DOHH2 (cell line): Measurements from ENCODE around the gene HVCN1.

Source experiments
- H3F3A ChIP-seq: fragments of 200-600 bp; sonication (generic), shearing (Covaris generic); 2 replicates; pipeline ENCODE4 v1.6.0; 2016; ENCODE audit warnings: antibody characterized with exemption, mild to moderate bottlenecking; ENCODE audit not compliant: control insufficient read depth, insufficient read depth
- H3K27ac ChIP-seq: fragments of 200-600 bp; sonication (generic); 2 replicates; pipeline ENCODE4 v1.5.1; 2014; ENCODE audit warnings: low read depth, mild to moderate bottlenecking, low read length, moderate library complexity
- H3K27me3 ChIP-seq: fragments of 200-600 bp; sonication (generic); 2 replicates; pipeline ENCODE4 v1.6.1; 2014; ENCODE audit warnings: mild to moderate bottlenecking, low read length, mixed read lengths; ENCODE audit not compliant: control insufficient read depth
- H3K36me3 ChIP-seq: fragments of 200-600 bp; sonication (generic); 2 replicates; pipeline ENCODE4 v1.6.1; 2014; ENCODE audit warnings: mild to moderate bottlenecking, low read length, moderate library complexity, mixed read lengths; ENCODE audit not compliant: control insufficient read depth
- H3K4me1 ChIP-seq: fragments of 200-600 bp; sonication (generic); 2 replicates; pipeline ENCODE4 v1.6.1; 2014; ENCODE audit warnings: mild to moderate bottlenecking, low read length, mixed read lengths; ENCODE audit not compliant: control insufficient read depth
- H3K4me2 ChIP-seq: fragments of 200-600 bp; sonication (generic); 2 replicates; pipeline ENCODE4 v1.6.0; 2014; ENCODE audit warnings: mild to moderate bottlenecking, low read length, moderate library complexity
- H3K4me3 ChIP-seq: fragments of 200-600 bp; sonication (generic); 2 replicates; pipeline ENCODE4 v1.5.1; 2014; ENCODE audit warnings: mild to moderate bottlenecking, low read length, mixed read lengths
- H3K79me2 ChIP-seq: fragments of 200-600 bp; sonication (generic); 2 replicates; pipeline ENCODE4 v1.6.1; 2014; ENCODE audit warnings: mild to moderate bottlenecking, low read length, mixed read lengths; ENCODE audit not compliant: control insufficient read depth
- H3K9me2 ChIP-seq: fragments of 200-600 bp; sonication (generic); replicated peaks from 2 replicates; pipeline ENCODE4 v1.6.1; 2014; ENCODE audit warnings: mild to moderate bottlenecking, low read length, mixed read lengths; ENCODE audit not compliant: control insufficient read depth
- H3K9me3 ChIP-seq: fragments of 200-600 bp; sonication (generic); 2 replicates; pipeline ENCODE4 v1.6.1; 2014; ENCODE audit warnings: antibody characterized with exemption, low read length, mixed read lengths; ENCODE audit not compliant: control insufficient read depth, insufficient read depth
- H4K20me1 ChIP-seq: fragments of 200-600 bp; sonication (generic); 2 replicates; pipeline ENCODE4 v1.6.0; 2014; ENCODE audit warnings: low read depth, mild to moderate bottlenecking, antibody characterized with exemption, low read length, moderate library complexity; ENCODE audit not compliant: control insufficient read depth, insufficient read depth
- EZH2phosphoT487 ChIP-seq: fragments of 200-600 bp; sonication (generic); IDR thresholded peaks from 2 replicates; pipeline ENCODE4 v1.6.1; 2017; ENCODE audit warnings: borderline replicate concordance, mild to moderate bottlenecking, antibody characterized with exemption, low read length, moderate library complexity, mixed read lengths
- TF ChIP-seq, protein P1 (sequence below): fragments of 200-600 bp; sonication (generic); IDR thresholded peaks from one replicate; pipeline ENCODE4 v1.5.1; 2014; ENCODE audit warnings: antibody characterized with exemption, mild to moderate bottlenecking, low read depth, low read length; ENCODE audit not compliant: poor library complexity, severe bottlenecking

HVCN1 gene

DNA sequence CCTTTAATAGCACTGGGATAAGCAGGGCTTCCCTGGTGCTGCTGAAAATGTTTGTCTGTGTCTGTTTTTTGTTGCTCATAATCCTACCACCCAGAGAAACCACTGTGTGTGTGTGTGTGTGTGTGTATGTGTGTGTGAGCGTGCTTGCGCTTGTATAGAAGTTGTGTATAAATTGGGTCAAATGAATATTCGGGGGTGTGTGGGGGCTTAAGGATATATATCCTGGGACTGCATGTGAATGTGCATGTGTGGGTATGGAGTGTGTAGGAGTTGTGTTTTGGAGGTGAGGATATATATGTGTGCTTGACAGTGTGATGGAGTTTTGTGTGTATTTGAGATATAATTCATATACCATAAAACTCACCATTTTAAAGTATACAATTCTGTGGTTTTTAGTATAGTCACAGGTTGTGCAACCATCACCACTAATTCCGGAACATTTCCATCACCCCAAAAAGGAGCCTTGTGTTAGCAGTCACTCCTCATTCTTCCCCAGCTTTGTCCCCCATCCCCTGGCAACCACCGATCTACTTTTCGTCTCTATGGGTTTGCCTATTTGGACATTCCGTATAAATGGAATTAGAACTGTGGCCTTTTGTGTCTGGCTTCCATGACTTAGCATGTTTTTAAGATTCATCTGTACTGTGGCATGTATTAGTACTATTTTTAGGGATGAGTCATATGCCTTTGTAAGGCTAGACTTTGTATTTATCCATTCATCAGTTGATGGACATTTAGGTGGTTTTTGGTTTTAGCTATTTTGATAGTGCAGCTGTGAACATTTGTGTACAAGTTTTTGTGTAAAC is 49.4 kb downstream of the HVCN1 start:
- no peak for TF ChIP-seq EZH2phosphoT487
- TF ChIP-seq, protein P1, sequence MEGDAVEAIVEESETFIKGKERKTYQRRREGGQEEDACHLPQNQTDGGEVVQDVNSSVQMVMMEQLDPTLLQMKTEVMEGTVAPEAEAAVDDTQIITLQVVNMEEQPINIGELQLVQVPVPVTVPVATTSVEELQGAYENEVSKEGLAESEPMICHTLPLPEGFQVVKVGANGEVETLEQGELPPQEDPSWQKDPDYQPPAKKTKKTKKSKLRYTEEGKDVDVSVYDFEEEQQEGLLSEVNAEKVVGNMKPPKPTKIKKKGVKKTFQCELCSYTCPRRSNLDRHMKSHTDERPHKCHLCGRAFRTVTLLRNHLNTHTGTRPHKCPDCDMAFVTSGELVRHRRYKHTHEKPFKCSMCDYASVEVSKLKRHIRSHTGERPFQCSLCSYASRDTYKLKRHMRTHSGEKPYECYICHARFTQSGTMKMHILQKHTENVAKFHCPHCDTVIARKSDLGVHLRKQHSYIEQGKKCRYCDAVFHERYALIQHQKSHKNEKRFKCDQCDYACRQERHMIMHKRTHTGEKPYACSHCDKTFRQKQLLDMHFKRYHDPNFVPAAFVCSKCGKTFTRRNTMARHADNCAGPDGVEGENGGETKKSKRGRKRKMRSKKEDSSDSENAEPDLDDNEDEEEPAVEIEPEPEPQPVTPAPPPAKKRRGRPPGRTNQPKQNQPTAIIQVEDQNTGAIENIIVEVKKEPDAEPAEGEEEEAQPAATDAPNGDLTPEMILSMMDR = no peak
- Histone ChIP-seq H3K9me2 (no peaks in the 10 kb centered on the region), H3K4me1 (peaks cover 100% of the 10 kb centered on the region), H3K27ac (peak overlapping the region; percentile 11; the same call in 1 of the 2 replicates), H3K79me2 (no peaks in the 10 kb centered on the region), H3K27me3 (no peaks in the 10 kb centered on the region), H3K4me2 (peak overlapping the region; percentile 45), H3K4me3 (no peak overlapping the region), H3F3A (peaks cover 5% of the 10 kb centered on the region), H3K36me3 (peaks cover 13% of the 10 kb centered on the region), H4K20me1 (no peaks in the 10 kb centered on the region), H3K9me3 (no peaks in the 10 kb centered on the region)

DNA sequence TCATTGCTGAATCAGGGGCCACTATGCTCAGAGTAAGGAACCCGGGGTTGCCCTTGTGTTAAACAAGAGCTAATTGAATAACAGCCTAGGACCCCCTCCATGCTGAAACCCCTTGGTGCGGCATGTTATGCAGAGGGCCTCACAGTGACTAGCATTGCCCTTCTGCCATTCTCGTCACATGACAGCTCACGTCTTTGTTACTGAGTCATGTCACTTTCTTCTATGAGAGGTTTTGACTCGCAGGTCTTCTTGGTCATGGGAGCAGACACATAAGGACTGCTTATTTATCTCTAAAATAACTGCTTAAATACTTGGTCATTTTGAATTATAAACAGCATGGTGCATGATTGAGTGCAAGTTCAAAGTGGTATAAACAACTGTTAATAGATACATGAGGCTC is 50.1 kb downstream of the HVCN1 start:
- Histone ChIP-seq H3K36me3 (peaks cover 10% of the 10 kb centered on the region), H4K20me1 (no peaks in the 10 kb centered on the region), H3K27me3 (no peaks in the 10 kb centered on the region), H3F3A (peaks cover 6% of the 10 kb centered on the region), H3K9me2 (no peaks in the 10 kb centered on the region), H3K4me3 (no peak overlapping the region), H3K9me3 (no peaks in the 10 kb centered on the region), H3K4me1 (peaks cover 100% of the 10 kb centered on the region), H3K27ac (no peak overlapping the region), H3K4me2 (peak overlapping the region; percentile 45), H3K79me2 (no peaks in the 10 kb centered on the region)
- TF ChIP-seq EZH2phosphoT487 = no peak
- TF ChIP-seq, protein P1 = no peak

DNA sequence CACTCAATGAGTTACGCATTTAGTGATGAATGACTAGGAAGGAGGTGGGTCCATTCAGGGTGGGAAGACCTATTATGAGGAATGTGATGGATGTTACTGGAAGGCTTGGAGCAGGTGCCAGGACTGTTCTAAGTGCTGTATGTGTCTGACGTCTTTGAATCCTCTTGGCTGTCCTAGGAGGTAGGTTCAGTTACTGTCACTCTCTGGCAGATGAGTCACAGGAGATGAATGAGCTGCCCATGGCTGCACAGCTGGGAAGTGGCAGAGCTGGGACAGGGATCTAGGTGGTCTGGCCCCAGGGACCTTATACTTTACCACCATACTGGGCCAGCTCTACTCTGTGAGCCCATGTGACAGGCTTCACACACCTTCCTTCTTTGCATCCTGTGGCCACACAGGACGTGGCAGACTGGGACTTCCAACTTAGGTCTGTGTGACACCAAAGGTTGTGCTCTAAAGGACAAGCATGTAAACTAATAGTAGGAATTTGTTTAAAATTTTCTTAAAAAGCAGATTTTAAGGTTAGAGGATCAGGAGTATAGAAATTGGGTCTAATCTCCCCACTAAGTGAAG is 51.0 kb downstream of the HVCN1 start:
- H3K9me3 ChIP-seq = no peaks in the 10 kb centered on the region
- peaks cover 10% of the 10 kb centered on the region for H3F3A ChIP-seq
- H3K9me2 ChIP-seq = no peaks in the 10 kb centered on the region
- H4K20me1 ChIP-seq = no peaks in the 10 kb centered on the region
- H3K4me1 ChIP-seq = peaks cover 100% of the 10 kb centered on the region
- 0 out of 2 replicates have a peak overlapping the region, but pooled peaks have one; percentile 7 for H3K4me3 ChIP-seq
- H3K27me3 ChIP-seq = no peaks in the 10 kb centered on the region
- H3K79me2 ChIP-seq = no peaks in the 10 kb centered on the region
- 0 out of 2 replicates have a peak overlapping the region, but pooled peaks have one; percentile 53 for H3K27ac ChIP-seq
- H3K4me2 ChIP-seq = peak overlapping the region; percentile 45
- peaks cover 10% of the 10 kb centered on the region for H3K36me3 ChIP-seq
- TF ChIP-seq, protein P1 = no peak
- no peak for TF ChIP-seq EZH2phosphoT487
